Transverse colon (tissue), 3 donors: ENCODE measurements around the gene CAMTA1.

Source experiments
- POLR2A ChIP-seq: fragments of 450-650 bp; IDR thresholded peaks from one replicate; pipeline ENCODE4 v1.6.1; 2016; ENCODE audit warnings: antibody characterized with exemption, mild to moderate bottlenecking, moderate library complexity
- POLR2AphosphoS5 ChIP-seq, 3 donors: sonication (generic); formaldehyde crosslinking; IDR thresholded peaks; one replicate each; pipeline ENCODE4 v1.6.1; 2016; ENCODE audit warnings: antibody characterized with exemption in 3 of 3

DNA sequence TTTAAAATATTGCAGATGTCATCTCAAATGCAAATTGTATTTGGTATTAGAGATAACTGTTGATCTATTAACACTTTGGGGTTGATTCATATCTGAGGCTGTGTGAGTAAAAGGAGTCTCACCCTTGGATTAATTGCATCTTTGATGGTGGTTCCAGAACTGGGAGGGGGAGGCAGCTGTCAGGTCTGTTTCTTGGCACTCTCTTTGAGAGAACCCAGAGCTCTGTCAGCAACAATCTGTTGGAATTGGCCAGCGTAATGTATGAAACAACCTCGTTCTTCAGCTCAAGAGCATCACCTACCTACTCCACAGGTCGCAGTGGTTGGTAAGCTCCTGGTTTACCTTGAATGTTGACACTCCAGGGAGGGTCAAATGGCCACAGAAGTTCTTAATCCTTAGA is 424.1 kb downstream of the CAMTA1 start:
- TF ChIP-seq POLR2A, result no peak
- TF ChIP-seq POLR2AphosphoS5 (IDR thresholded peaks at IDR 0.05), result no peak
